ENCODE results near the gene CRACR2A.

GRCh38 chr12:3704512-3705353 is 48.2 kb downstream of the CRACR2A start:
- TF ChIP-seq, protein P1, sequence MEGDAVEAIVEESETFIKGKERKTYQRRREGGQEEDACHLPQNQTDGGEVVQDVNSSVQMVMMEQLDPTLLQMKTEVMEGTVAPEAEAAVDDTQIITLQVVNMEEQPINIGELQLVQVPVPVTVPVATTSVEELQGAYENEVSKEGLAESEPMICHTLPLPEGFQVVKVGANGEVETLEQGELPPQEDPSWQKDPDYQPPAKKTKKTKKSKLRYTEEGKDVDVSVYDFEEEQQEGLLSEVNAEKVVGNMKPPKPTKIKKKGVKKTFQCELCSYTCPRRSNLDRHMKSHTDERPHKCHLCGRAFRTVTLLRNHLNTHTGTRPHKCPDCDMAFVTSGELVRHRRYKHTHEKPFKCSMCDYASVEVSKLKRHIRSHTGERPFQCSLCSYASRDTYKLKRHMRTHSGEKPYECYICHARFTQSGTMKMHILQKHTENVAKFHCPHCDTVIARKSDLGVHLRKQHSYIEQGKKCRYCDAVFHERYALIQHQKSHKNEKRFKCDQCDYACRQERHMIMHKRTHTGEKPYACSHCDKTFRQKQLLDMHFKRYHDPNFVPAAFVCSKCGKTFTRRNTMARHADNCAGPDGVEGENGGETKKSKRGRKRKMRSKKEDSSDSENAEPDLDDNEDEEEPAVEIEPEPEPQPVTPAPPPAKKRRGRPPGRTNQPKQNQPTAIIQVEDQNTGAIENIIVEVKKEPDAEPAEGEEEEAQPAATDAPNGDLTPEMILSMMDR (IDR thresholded peaks at IDR 0.05; ENCODE audit: low read depth, low read length), result no peak
- TF ChIP-seq EZH2phosphoT487 (IDR thresholded peaks at IDR 0.05; ENCODE audit: low read depth), result no peak
